HFFc6 (cell line): Measurements from ENCODE around the gene SYNPO2. TPM values are rescaled to one million over a fixed set of nuclear protein-coding genes. Genes with fewer than 3 reads are reported as not detected.
"Not testable (repeated sequence)": the region's sequence is repeated elsewhere in the genome, so short reads cannot be mapped to it uniquely, and the experiment has no call there.

Experiments
- DNase-seq: peaks from one replicate; pipeline ENCODE4 v3.0.0-alpha.2; 2018
- H3K27ac Mint-ChIP-seq: 2 replicates; pipeline ENCODE4 v1.8.0; 2020; ENCODE audit warnings: mild to moderate bottlenecking, mixed read lengths
- H3K27me3 Mint-ChIP-seq: 2 replicates; pipeline ENCODE4 v1.8.0; 2021; ENCODE audit warnings: mild to moderate bottlenecking, moderate library complexity, mixed read lengths; ENCODE audit not compliant: insufficient read depth
- H3K36me3 Mint-ChIP-seq: 2 replicates; pipeline ENCODE4 v1.8.0; 2021; ENCODE audit warnings: low read depth, mixed read lengths
- H3K4me1 Mint-ChIP-seq: 2 replicates; pipeline ENCODE4 v1.8.0; 2020; ENCODE audit warnings: low read depth, mixed read lengths
- H3K4me3 Mint-ChIP-seq: 2 replicates; pipeline ENCODE4 v1.8.0; 2020; ENCODE audit warnings: mild to moderate bottlenecking, moderate library complexity, mixed read lengths
- H3K9me3 Mint-ChIP-seq: 2 replicates; pipeline ENCODE4 v1.8.0; 2020; ENCODE audit warnings: mild to moderate bottlenecking, mixed read lengths
- CTCF ChIP-seq: fragments of 200-600 bp; sonication (generic); IDR thresholded peaks from 2 replicates; pipeline ENCODE4 v1.5.0; 2021; ENCODE audit warnings: antibody characterized with exemption, mild to moderate bottlenecking
- total RNA-seq, 6 experiments: library from RNA; stranded (reverse); fragmentation: NEBNext Ultra II Directional; extraction: Animal tissue kit (Norgen Biotek cat#: 25700); gene quantifications; 2 replicates in 1 of 6; 3 replicates in 5 of 6; pipeline ENCODE4 v1.2.3, GENCODE V29; 2021

Gene SYNPO2
- total RNA-seq, 6 experiments from 2014 or later, result 11.6 to 36.7 (median 12.0) TPM

DNA sequence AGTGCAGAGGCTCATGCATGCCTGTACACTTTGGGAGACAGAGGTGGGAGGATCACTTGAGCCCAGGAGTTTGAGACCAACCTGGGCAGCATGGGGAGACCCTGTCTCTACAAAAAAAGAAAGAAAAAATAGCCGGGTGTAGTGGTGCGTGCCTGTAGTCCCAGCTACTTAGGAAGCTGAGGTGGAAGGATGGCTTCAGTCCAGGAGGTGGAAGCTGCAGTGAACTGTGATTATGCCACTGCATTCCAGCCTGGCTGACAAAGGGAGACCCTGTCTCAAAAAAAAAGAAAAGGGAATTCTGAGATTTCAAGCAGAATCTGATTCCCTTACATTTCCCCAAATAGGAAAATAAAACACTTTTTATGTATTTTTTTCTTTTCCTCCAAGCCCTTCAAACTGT, 83.5 kb downstream of the SYNPO2 start:
- no peak overlapping the region for H3K4me3 Mint-ChIP-seq
- H3K36me3 Mint-ChIP-seq, result no peaks in the 10 kb centered on the region
- no peak for DNase-seq
- no peaks in the 10 kb centered on the region for H3K9me3 Mint-ChIP-seq
- H3K4me1 Mint-ChIP-seq, result peaks cover 36% of the 10 kb centered on the region
- H3K27ac Mint-ChIP-seq, result no peak overlapping the region
- TF ChIP-seq CTCF, result no peak
- H3K27me3 Mint-ChIP-seq, result no peaks in the 10 kb centered on the region

- TF ChIP-seq CTCF, result no peak
- Mint-ChIP-seq H3K36me3 (no peaks in the 10 kb centered on the region), H3K27me3 (no peaks in the 10 kb centered on the region), H3K4me1 (peaks cover 25% of the 10 kb centered on the region), H3K4me3 (no peak overlapping the region), H3K9me3 (no peaks in the 10 kb centered on the region), H3K27ac (no peak overlapping the region)
- no peak for DNase-seq
These were observed 84.6 kb downstream of the SYNPO2 start for GRCh38 chr4:118973295-118973694.

GRCh38 chr4:118974758-118975157, 86.1 kb downstream of the SYNPO2 start:
- H3K9me3 Mint-ChIP-seq, result no peaks in the 10 kb centered on the region
- no peaks in the 10 kb centered on the region for H3K27me3 Mint-ChIP-seq
- DNase-seq, result peak; percentile 47
- H3K36me3 Mint-ChIP-seq, result no peaks in the 10 kb centered on the region
- TF ChIP-seq CTCF, result no peak
- H3K4me1 Mint-ChIP-seq, result peaks cover 15% of the 10 kb centered on the region
- no peak overlapping the region for H3K27ac Mint-ChIP-seq
- H3K4me3 Mint-ChIP-seq, result no peak overlapping the region

GRCh38 chr4:118975449-118976192, 87.0 kb downstream of the SYNPO2 start:
- no peak overlapping the region for H3K4me3 Mint-ChIP-seq
- DNase-seq, result no peak
- H3K27me3 Mint-ChIP-seq, result no peaks in the 10 kb centered on the region
- no peak overlapping the region for H3K27ac Mint-ChIP-seq
- H3K9me3 Mint-ChIP-seq, result no peaks in the 10 kb centered on the region
- no peak for TF ChIP-seq CTCF
- H3K36me3 Mint-ChIP-seq, result no peaks in the 10 kb centered on the region
- peaks cover 18% of the 10 kb centered on the region for H3K4me1 Mint-ChIP-seq

- H3K4me1 Mint-ChIP-seq, result peaks cover 24% of the 10 kb centered on the region
- H3K4me3 Mint-ChIP-seq, H3K36me3 Mint-ChIP-seq, H3K9me3 Mint-ChIP-seq, H3K27ac Mint-ChIP-seq, DNase-seq, H3K27me3 Mint-ChIP-seq: not testable (repeated sequence)
These were observed 87.5 kb downstream of the SYNPO2 start for GRCh38 chr4:118976193-118976560.

- H3K4me3 Mint-ChIP-seq, DNase-seq, H3K27ac Mint-ChIP-seq, H3K9me3 Mint-ChIP-seq, H3K27me3 Mint-ChIP-seq, H3K36me3 Mint-ChIP-seq: not testable (repeated sequence)
- H3K4me1 Mint-ChIP-seq, result peaks cover 33% of the 10 kb centered on the region
These were observed 88.4 kb downstream of the SYNPO2 start for GRCh38 chr4:118977100-118977499.
